ENCODE measurements around the gene ADGRG2.

Gene ADGRG2

DNA sequence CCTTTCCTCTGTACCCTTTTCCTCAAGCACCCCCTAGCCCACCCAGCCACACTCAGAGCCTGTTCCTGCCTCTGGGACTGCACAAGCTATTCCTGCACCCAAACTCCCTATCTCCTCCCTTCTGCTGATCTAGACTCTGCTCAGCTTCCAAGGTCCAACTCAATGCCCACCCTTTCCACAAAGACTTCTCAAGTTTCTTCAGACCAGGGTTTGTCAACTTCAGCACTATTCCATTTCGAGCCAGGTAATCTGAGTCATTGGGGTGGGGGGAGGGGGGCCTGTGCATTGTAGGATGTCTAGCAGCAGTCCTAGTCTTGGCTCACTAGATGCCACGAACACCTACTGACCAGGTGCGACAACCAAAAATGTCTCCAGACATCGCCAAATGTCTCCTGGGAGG lies 175.7 kb downstream of the ADGRG2 start:
- DNase-seq, result no peak

DNA sequence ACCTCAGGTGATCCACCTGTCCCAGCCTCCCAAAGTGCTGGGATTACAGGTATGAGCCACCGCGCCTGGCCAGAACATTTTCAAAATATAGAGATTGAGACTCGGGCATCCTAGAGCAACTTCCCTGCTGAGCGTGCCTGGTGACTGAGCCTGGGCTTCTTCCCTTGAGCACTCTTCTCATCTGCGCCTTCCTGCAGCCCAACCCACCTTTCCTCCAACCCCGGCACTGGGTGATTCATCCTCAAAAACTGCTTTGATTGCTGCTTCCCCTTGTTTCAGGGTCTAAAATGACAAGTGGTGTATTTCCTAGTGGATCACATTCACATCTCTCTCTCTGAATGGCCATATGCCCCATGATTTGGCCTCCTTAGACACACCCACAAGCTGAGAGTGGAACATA lies 176.1 kb downstream of the ADGRG2 start:
- no peak for DNase-seq

DNA sequence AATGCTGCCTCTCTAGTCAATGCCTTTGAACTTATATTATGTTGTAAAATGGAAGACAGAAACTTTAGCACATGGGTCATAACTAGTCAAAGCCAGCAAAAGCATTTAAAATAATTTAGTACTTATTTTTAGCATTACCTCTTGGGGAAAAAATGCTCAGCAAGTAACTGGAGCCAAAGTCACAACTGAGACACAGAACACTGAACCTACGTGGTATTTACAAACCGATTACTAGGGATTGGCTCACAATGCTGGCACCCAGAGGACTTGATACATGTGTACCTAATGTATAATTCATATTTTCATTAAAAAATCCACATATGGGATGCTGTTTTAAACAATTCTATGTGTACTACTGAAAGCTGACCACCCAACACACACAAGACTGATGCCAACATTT lies 176.8 kb downstream of the ADGRG2 start:
- DNase-seq, result no peak

DNA sequence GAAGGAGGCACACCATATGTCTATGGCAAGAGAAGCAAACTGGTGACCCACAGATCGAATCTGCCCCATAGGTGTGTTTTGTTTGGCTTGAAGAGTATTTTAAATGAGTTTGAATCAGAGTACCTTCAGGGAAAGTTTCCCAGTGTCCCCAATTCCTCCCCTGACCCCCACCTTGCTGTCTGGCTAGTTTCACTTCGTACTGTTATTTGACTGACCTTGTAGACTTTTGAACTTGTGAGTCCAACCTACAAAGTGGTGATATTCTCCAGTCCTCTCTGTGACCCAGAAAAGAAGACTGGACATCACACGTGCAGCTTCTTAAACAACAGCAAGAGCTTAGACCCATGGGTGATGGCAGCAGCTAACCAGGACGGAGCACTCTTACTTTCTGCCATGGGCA lies 177.8 kb downstream of the ADGRG2 start:
- no peak for DNase-seq

DNA sequence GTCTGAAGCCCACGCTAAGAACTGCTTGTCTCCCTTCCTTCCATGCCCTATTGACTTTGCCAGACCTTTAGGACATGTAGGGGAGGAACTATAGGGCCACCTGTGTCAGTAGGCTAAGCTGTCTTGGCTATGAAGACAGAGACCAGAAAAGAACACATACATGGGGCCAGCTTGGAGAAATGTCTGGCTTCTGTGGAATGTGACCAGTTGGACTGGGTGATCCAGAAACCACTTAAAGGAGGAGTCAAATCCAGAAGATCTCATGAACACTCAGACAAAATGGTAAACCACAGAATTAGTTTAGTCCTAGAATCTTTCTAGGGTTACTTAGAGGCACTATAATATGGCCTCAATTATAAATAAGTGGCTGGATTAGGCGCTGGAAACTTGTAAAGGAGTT lies 180.4 kb downstream of the ADGRG2 start:
- DNase-seq, result no peak

Data from stimulated activated CD4-positive, alpha-beta T cell treated with anti-CD3 and anti-CD28 coated beads, Interleukin-4, amount 100 ng/mL, for 4 hours (primary cell).